ENCODE results near the gene KDM4C. TPM values are rescaled to one million over a fixed set of nuclear protein-coding genes. Genes with fewer than 3 reads are reported as not detected.

Gene KDM4C
- total RNA-seq, 1 donor from 2014 or later = 12.7 TPM

DNA sequence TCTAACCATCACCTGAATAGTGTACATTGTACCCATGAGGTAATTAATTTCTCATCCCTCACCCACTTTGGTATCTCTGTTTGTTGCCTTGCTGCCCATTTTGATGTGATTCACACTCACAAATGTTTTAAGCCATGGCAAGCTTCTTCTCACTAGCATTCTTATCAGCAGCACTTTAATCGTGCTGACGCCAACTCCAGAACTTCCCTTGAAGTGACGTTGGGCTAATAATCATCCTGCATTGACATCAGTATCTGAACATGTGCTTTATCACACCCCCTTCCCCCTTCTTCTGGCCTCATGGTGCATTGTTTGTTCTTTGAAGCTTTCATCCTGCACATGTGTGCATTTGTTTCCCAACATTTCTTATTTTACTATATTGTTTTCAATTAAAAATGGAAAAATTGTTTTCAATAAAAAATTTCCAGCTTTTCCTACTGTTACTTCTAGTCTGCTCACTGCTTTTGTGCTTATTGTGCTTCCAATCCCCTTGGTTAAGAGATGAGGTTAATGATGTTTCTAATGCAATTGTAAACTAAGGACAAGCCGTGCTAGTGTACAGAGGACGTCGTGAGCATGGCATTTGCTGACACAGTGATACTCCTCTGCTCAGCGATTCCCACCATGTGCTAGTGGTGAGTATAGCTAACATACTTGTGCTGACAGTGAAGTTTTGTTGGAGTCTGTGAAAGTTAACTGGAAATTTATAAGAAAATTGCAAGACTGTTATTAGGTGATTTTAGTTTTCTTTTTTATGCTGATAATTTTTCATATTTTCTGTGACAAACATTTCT is 238.5 kb downstream of the KDM4C start:
- H3K4me3 ChIP-seq = no peak overlapping the region
- intact Hi-C loops (cut with DNase I) = no loop called here
- H3K4me1 ChIP-seq = no peaks in the 10 kb centered on the region
- H3K27me3 ChIP-seq = no peaks in the 10 kb centered on the region
- H3K36me3 ChIP-seq = peaks cover 0 to 34% of the 10 kb centered on the region in 2 donors
- TF ChIP-seq, protein P1, sequence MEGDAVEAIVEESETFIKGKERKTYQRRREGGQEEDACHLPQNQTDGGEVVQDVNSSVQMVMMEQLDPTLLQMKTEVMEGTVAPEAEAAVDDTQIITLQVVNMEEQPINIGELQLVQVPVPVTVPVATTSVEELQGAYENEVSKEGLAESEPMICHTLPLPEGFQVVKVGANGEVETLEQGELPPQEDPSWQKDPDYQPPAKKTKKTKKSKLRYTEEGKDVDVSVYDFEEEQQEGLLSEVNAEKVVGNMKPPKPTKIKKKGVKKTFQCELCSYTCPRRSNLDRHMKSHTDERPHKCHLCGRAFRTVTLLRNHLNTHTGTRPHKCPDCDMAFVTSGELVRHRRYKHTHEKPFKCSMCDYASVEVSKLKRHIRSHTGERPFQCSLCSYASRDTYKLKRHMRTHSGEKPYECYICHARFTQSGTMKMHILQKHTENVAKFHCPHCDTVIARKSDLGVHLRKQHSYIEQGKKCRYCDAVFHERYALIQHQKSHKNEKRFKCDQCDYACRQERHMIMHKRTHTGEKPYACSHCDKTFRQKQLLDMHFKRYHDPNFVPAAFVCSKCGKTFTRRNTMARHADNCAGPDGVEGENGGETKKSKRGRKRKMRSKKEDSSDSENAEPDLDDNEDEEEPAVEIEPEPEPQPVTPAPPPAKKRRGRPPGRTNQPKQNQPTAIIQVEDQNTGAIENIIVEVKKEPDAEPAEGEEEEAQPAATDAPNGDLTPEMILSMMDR (IDR thresholded peaks at IDR 0.05) = no peak
- H3K27ac ChIP-seq = no peak overlapping the region
- DNase-seq (ENCODE audit: low spot score in 2 of 2) = no peak
- H3K9me3 ChIP-seq = no peaks in the 10 kb centered on the region

DNA sequence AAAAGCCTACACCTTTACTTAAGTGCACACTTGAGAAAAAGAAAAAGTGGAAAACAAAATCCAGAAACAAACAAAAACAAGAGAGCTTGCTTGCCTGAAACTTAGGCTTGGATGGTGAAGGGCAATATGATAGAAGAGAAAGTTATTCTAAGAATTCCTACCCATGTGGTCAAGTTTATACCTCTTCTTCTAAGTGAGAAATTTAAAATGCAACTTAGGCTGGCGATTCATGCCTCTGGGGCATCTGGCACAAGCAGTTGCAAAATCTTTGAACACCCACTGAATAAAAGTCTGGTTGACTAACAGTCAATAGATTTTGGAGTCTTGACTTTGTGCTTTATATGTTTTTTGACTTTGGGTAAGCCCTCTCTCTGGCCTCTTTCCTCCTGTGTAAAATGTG is 239.6 kb downstream of the KDM4C start:
- Histone ChIP-seq H3K9me3 (no peaks in the 10 kb centered on the region), H3K36me3 (peaks cover 0 to 34% of the 10 kb centered on the region in 2 donors), H3K4me3 (no peak overlapping the region), H3K27ac (no peak overlapping the region), H3K4me1 (no peaks in the 10 kb centered on the region), H3K27me3 (no peaks in the 10 kb centered on the region)
- intact Hi-C loops (cut with DNase I) = no loop called here
- no peak for DNase-seq (ENCODE audit: low spot score in 2 of 2)
- TF ChIP-seq, protein P1 (IDR thresholded peaks at IDR 0.05) = no peak

DNA sequence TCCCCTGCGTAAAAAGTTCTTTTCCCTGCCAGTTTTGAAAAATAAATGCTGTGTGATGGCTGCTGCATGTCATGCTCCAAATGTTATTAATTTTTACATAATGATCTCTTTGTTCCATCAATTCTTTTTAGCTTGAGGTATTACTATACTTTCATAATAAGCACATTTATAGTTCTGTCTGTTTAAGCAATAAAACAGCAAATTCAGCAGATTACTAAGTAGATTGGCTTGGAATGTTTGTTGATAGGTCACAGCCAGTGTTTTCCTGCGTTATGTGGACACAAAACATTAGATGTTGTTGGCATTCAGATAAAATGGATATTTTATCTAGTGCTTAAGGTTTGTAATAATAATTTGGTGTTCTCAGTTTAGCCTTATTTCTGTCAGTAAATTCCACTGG is 242.0 kb downstream of the KDM4C start:
- no peak overlapping the region for H3K27ac ChIP-seq
- no peaks in the 10 kb centered on the region for H3K4me1 ChIP-seq
- DNase-seq (ENCODE audit: low spot score in 2 of 2) = no peak
- H3K27me3 ChIP-seq = no peaks in the 10 kb centered on the region
- peaks cover 0 to 15% of the 10 kb centered on the region in 2 donors for H3K36me3 ChIP-seq
- H3K4me3 ChIP-seq = no peak overlapping the region
- no peaks in the 10 kb centered on the region for H3K9me3 ChIP-seq
- TF ChIP-seq, protein P1 (IDR thresholded peaks at IDR 0.05) = no peak
- intact Hi-C loops (cut with DNase I) = no loop called here

DNA sequence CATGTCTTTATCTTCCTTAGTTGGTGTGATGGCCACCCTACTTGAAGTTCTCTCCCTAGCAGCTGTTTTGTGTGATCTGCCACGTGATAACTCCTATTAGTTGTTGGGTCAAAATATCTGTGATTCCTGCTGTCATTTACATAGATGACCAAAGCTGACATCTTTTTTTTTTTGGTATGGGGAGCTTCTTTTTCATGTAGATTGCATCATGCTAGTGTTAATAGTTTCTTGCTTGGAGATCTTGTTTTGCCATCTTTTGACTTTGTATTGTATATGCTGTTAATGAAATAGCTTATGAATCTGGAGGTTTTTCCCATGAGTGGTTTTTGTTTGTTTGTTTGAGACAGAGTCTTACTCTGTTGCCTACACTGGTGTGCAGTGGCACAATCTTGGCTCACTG is 243.8 kb downstream of the KDM4C start:
- TF ChIP-seq, protein P1 (IDR thresholded peaks at IDR 0.05) = no peak
- no peaks in the 10 kb centered on the region for H3K9me3 ChIP-seq
- no peak overlapping the region for H3K27ac ChIP-seq
- no peak overlapping the region for H3K4me3 ChIP-seq
- H3K27me3 ChIP-seq = no peaks in the 10 kb centered on the region
- no peaks in the 10 kb centered on the region for H3K4me1 ChIP-seq
- intact Hi-C loops (cut with DNase I) = no loop called here
- peaks cover 0 to 7% of the 10 kb centered on the region in 2 donors for H3K36me3 ChIP-seq
- no peak for DNase-seq (ENCODE audit: low spot score in 2 of 2)

DNA sequence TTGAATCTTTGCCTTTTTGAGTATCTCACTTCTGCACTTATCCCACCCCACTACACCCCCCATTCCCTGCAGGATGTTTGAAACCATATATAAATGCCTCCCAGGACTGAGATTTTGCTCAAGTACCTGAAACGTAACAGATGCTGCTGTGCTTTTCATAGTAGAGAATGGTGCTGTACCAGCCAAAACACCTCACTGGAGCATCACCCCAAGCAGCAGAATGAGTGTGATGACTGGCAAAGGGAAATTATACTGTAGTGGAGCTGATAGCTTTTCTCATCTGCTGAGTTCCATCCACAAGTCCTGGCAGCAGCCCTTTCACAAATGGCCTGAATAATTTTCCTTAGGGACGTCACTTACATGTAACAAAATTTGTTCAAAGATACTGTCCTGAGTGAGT is 246.1 kb downstream of the KDM4C start:
- no peak for DNase-seq (ENCODE audit: low spot score in 2 of 2)
- H3K27ac ChIP-seq = no peak overlapping the region
- intact Hi-C loops (cut with DNase I) = no loop called here
- no peaks in the 10 kb centered on the region for H3K4me1 ChIP-seq
- TF ChIP-seq, protein P1 (IDR thresholded peaks at IDR 0.05) = no peak
- H3K27me3 ChIP-seq = no peaks in the 10 kb centered on the region
- no peaks in the 10 kb centered on the region for H3K9me3 ChIP-seq
- H3K4me3 ChIP-seq = no peak overlapping the region
- H3K36me3 ChIP-seq = peaks cover 4 to 15% of the 10 kb centered on the region in 2 donors
